Astrocyte of the cerebellum (primary cell): Measurements from ENCODE around the gene TMEM131.

Experiments
- DNase-seq: peaks from one replicate; pipeline ENCODE4 v3.0.0-alpha.2; 2011; ENCODE audit warnings: low read depth
- H3K4me3 ChIP-seq: 2 replicates; pipeline ENCODE4 v1.5.1; 2011; ENCODE audit warnings: mild to moderate bottlenecking, low read depth, low read length, moderate library complexity
- CTCF ChIP-seq: IDR thresholded peaks from 2 replicates; pipeline ENCODE4 v1.5.1; 2012; ENCODE audit warnings: low read length, low read depth, moderate library complexity, mild to moderate bottlenecking; ENCODE audit errors: missing control alignments
- in situ Hi-C: cut with HindIII; loops from 2 replicates; pipeline ENCODE4 v1.10.0; 2017; ENCODE audit warnings: low sequenced_read_pairs

TMEM131 gene

GRCh38 chr2:97711394-97711711 is 284.4 kb downstream of the TMEM131 start:
- no peak for TF ChIP-seq CTCF
- no peak overlapping the region for H3K4me3 ChIP-seq
- no peak for DNase-seq
- in situ Hi-C loops, result no loop called here

- in situ Hi-C loops, result no loop called here
- TF ChIP-seq CTCF, result no peak
- no peak overlapping the region for H3K4me3 ChIP-seq
- DNase-seq, result no peak
Observed at GRCh38 chr2:97708608-97709007, 287.1 kb downstream of the TMEM131 start.

GRCh38 chr2:97708048-97708380 is 287.7 kb downstream of the TMEM131 start:
- no peak for DNase-seq
- no peak overlapping the region for H3K4me3 ChIP-seq
- in situ Hi-C loops, result no loop called here
- no peak for TF ChIP-seq CTCF

GRCh38 chr2:97707362-97708047 is 288.2 kb downstream of the TMEM131 start:
- in situ Hi-C loops, result no loop called here
- H3K4me3 ChIP-seq, result no peak overlapping the region
- no peak for TF ChIP-seq CTCF
- DNase-seq, result no peak

- no peak for DNase-seq
- in situ Hi-C loops, result no loop called here
- no peak overlapping the region for H3K4me3 ChIP-seq
- TF ChIP-seq CTCF, result no peak
Observed at GRCh38 chr2:97706708-97707345, 288.9 kb downstream of the TMEM131 start.
